ENCODE data around the gene CYB561D1. TPM values are rescaled to one million over a fixed set of nuclear protein-coding genes. Genes with fewer than 3 reads are reported as not detected.

The CYB561D1 gene
- total and polyA plus RNA-seq, 9 donors, result 3.8 to 11.7 (median 9.3) TPM

- Histone ChIP-seq H3K9me3 (no peaks in the 10 kb centered on the region), H3K4me3 (no peak overlapping the region), H3K36me3 (no peaks in the 10 kb centered on the region), H3K27ac (no peak overlapping the region), H3K4me1 (ENCODE audit: insufficient read depth) (no peaks in the 10 kb centered on the region), H3K27me3 (no peaks in the 10 kb centered on the region)
- intact Hi-C loops (cut with DNase I), result no loop called here
- DNase-seq, result no peak
- no peak for TF ChIP-seq POLR2A (IDR thresholded peaks at IDR 0.05)
- TF ChIP-seq EP300 (IDR thresholded peaks at IDR 0.05), result no peak
- TF ChIP-seq CTCF (IDR thresholded peaks at IDR 0.05), result no peak
- WGBS, 3 donors, result 24 to 53% (median 49%) methylated on average over 7 of the region's 7 CpGs
Measured at GRCh38 chr1:109478806-109479205, 15.1 kb upstream of the CYB561D1 start.

- TF ChIP-seq CTCF (IDR thresholded peaks at IDR 0.05) (no peak), EP300 (IDR thresholded peaks at IDR 0.05) (no peak), POLR2A (IDR thresholded peaks at IDR 0.05) (no peak)
- H3K27ac ChIP-seq, result no peak overlapping the region
- 65 to 82% (median 80%) methylated on average over 5 of the region's 5 CpGs for WGBS, 3 donors
- intact Hi-C loops (cut with DNase I), result no loop called here
- H3K27me3 ChIP-seq, result no peaks in the 10 kb centered on the region
- H3K4me1 ChIP-seq (ENCODE audit: insufficient read depth), result no peaks in the 10 kb centered on the region
- DNase-seq, result no peak
- no peaks in the 10 kb centered on the region for H3K9me3 ChIP-seq
- H3K36me3 ChIP-seq, result no peaks in the 10 kb centered on the region
- H3K4me3 ChIP-seq, result no peak overlapping the region
Measured at GRCh38 chr1:109479311-109479710, 14.6 kb upstream of the CYB561D1 start.

- 79 to 97% (median 92%) methylated on average over 3 of the region's 3 CpGs for WGBS, 3 donors
- no peak for TF ChIP-seq EP300 (IDR thresholded peaks at IDR 0.05)
- no peak for TF ChIP-seq CTCF (IDR thresholded peaks at IDR 0.05)
- TF ChIP-seq POLR2A (IDR thresholded peaks at IDR 0.05), result no peak
- H3K4me3 ChIP-seq, result no peak overlapping the region
- H3K4me1 ChIP-seq (ENCODE audit: insufficient read depth), result peaks cover 4% of the 10 kb centered on the region
- no peak for DNase-seq
- no peak overlapping the region for H3K27ac ChIP-seq
- H3K9me3 ChIP-seq, result no peaks in the 10 kb centered on the region
- intact Hi-C loops (cut with DNase I), result no loop called here
- H3K27me3 ChIP-seq, result no peaks in the 10 kb centered on the region
- H3K36me3 ChIP-seq, result no peaks in the 10 kb centered on the region
Measured at GRCh38 chr1:109479901-109480300, 14.0 kb upstream of the CYB561D1 start.

- DNase-seq, result no peak
- H3K4me3 ChIP-seq, result no peak overlapping the region
- WGBS, 3 donors, result 87 to 93% (median 88%) methylated on average over 2 of the region's 2 CpGs
- H3K27ac ChIP-seq, result no peak overlapping the region
- no peaks in the 10 kb centered on the region for H3K27me3 ChIP-seq
- peaks cover 4% of the 10 kb centered on the region for H3K4me1 ChIP-seq (ENCODE audit: insufficient read depth)
- H3K9me3 ChIP-seq, result no peaks in the 10 kb centered on the region
- TF ChIP-seq EP300 (IDR thresholded peaks at IDR 0.05), result no peak
- TF ChIP-seq CTCF (IDR thresholded peaks at IDR 0.05), result no peak
- TF ChIP-seq POLR2A (IDR thresholded peaks at IDR 0.05), result no peak
- no peaks in the 10 kb centered on the region for H3K36me3 ChIP-seq
- intact Hi-C loops (cut with DNase I), result no loop called here
Measured at GRCh38 chr1:109481646-109482045, 12.2 kb upstream of the CYB561D1 start.

- DNase-seq, result no peak
- H3K4me3 ChIP-seq, result no peak overlapping the region
- H3K4me1 ChIP-seq (ENCODE audit: insufficient read depth), result peaks cover 4% of the 10 kb centered on the region
- H3K27me3 ChIP-seq, result no peaks in the 10 kb centered on the region
- intact Hi-C loops (cut with DNase I), result no loop called here
- no peaks in the 10 kb centered on the region for H3K36me3 ChIP-seq
- H3K27ac ChIP-seq, result no peak overlapping the region
- no peaks in the 10 kb centered on the region for H3K9me3 ChIP-seq
- TF ChIP-seq CTCF (IDR thresholded peaks at IDR 0.05) (no peak), EP300 (IDR thresholded peaks at IDR 0.05) (no peak), POLR2A (IDR thresholded peaks at IDR 0.05) (no peak)
Measured at GRCh38 chr1:109482242-109482641, 11.7 kb upstream of the CYB561D1 start.
